Measurements from ENCODE around the gene SERPINE3.

Gene SERPINE3

DNA sequence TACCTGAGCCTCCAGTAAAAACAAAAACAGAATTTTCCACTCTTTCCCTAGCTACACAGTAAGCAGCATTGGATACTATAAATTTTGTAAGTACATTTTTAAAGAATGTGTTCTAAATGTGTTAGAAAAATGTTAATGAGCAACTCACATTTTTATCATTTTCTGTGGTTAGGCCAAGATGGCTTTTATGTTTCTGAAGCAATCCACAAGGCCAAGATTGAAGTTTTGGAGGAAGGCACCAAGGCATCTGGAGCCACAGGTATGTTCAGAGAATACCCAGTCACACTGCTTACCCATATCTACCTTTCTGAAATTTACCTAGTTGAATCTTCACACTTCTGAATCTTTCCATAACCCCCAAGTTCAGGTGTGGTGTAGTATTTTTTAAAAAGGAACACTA, 21.6 kb downstream of the SERPINE3 start:
- DNase-seq (ENCODE audit: low read depth in 2 of 2) = no peak

DNA sequence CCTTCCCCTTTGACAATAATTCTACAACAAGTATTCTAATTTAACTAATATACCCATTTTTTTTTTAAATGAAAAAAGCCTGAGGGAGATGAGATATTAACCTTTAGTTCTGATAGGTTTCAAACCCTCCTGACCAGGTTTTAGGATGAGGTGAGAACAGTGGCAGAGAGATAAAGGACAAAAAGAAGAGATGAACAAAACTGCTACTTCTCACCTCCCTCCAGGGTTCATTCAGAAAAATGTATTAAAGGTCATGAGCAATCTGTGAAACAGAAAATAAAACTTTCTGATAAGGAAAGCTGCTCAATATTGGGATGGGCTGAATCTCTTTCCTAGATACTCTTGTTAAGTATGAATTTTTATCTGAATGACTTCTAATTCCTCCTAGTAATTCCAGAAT, 24.1 kb downstream of the SERPINE3 start:
- DNase-seq (ENCODE audit: low read depth in 2 of 2) = no peak

DNA sequence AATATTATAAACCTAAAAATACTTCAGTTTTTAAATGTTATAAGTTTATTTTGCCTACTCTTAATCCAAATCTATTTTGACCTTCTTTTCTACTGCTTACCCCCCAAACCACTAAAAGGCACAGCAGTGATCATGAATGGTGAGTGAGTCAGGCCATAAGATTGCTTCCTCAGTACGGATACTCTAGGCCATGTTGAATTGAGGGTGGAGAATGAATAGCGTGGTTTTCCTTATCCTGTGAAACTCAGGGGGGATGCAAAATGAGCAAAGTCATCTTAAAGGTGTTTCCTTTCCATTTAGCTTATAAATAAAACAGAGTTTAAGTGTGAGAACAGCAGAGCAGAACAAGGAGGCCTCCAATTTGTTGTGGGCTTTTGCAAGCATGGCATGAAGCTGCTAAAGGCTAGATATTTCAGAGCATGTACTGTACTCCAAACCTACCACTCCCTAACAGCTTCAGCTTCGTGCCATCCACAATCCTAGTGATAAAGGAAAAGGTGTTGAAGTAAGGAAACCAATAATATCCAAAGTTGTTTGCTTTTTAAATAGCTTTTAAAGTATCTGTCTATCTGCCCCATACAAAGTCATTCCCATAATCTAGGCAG, 25.0 kb downstream of the SERPINE3 start:
- no peak for DNase-seq (ENCODE audit: low read depth in 2 of 2)

DNA sequence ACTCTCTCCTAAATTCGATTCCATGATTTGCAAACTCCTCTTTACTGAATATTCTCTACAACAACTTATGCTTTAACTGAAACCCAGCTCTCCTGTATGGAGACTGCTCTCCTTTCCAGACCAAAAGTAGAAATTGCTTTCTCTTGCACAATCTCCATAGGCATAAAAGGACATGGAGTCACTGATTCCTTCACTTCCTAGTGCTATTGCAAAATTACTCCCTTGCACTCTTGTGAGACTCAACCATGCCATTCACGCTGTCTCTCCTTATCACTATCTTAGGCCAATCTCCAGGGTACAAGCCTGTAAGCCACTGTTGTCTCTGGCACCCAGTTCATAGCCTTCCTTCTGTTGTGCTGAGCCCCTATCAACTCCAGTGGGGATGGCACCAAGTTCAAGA, 30.6 kb downstream of the SERPINE3 start:
- DNase-seq (ENCODE audit: low read depth in 2 of 2) = no peak

DNA sequence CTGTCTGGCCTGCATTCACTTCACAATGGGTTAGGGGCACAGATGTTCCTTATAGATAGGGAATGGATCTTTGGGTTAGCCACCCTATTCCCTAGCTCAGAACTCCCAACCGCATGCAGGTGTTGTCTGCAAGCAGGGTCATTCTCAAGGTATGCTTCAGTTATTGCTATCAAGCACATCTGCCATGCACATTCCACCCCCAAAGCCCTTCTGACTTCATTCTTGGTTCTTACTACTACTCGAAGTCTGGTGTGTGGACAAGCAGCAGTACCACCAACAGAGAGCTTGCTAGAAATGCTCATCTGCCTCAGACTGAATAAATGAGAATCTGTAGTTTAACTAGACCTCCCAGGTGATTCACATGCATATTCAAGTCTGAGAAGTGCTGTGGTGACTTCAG, 31.3 kb downstream of the SERPINE3 start:
- DNase-seq (ENCODE audit: low read depth in 2 of 2) = no peak

DNA sequence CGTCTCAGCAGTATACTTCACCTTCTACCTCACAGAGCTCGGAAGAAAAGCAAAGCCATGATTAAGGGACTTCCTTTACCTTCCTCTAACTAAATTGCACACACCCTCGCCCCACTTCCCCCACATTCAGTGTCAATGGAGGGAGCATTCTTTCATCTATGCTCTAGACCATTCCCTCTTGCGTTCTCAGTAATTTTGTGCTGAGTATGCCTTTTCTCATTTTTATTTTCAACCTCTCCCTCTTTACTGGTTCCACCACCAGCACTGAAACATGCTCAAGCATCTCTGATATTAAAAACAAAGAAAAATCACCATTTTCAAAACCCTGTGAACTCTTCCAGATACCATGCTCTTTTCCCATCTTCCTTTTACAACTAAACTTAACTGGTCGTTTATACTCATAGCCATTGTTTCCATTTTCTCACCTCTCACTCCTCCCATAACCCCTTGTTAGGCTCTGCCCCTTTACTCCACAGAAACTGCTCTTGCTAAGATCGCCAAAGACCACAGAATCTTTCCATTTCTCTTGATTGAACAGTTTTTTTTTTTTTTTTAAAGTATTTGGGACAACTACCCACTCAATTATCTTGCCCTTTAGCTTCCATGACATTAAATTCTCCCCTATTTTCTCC, 32.4 kb downstream of the SERPINE3 start:
- no peak for DNase-seq (ENCODE audit: low read depth in 2 of 2)

DNA sequence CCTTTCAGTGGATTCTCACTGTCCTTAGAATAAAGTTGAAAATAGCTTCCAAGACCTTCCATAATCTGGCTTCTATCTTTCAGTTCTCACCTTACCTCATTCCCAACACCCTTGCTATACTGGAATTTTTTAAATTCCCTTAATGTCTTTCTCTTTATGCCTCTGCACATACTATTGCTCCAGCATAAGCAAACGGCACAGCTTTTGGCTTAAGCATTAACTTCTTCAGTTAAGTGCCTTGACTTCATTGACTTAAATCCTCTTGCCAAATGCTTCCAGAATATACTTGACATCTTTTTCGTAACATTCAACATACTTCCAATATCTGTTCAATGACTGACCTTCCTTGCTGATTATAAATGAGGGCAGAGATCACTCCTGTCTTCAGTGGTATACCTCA, 34.0 kb downstream of the SERPINE3 start:
- no peak for DNase-seq (ENCODE audit: low read depth in 2 of 2)

DNA sequence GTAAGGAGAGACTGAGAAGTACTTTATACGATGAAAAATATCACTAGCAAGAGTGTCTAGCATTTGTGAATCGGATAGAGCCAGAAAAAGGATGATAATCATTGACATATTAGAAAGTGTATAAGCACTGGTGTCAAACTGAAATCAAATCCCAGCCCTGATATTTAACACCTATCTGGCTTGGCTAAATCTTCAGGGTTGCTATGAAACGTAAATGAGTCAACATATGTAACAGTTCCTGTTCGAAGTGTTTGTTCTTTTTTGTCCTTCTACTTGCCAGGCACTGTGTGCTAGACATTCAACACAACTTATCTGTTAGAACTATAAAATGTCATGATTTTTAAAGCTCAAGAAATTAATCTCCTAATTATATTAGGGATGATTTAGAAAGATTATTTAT, 40.8 kb downstream of the SERPINE3 start:
- DNase-seq (ENCODE audit: low read depth in 2 of 2) = no peak

DNA sequence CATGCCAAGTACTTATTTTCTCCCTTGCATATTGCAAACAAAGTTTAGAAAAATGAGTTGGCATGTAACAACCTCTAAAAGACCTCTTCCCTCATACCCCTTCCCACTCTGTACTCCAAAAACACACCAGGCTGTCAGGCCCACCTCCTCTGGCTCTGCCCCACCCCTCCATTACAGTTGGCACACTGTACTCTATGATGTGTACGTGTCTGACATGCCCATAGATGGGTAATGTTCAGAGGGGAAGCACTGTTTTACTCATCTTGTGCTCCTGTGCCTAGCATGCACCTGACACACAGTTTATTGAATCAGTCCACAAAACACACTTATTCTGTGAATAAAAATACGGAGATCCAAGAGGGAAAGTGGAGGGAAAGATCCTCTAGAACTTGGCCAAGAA, 45.6 kb downstream of the SERPINE3 start:
- DNase-seq (ENCODE audit: low read depth in 2 of 2) = no peak

DNA sequence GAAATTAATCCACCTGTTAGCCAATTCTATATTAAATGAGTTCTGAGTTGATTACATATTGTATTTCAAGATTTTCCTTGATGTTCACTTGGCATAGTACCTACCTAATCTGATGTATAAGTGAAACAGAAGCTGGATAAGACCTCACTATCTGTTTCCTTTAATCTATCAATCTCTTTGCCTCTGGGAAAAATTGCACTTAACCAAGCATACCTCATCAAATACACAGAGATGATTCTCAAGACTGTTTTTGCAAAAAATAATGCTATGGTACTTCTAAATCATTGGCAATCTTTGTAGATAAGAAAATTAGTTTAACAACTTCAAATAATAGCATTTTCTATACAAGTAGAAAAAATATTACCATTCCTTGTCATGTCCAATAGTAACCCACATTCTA, 55.2 kb downstream of the SERPINE3 start:
- DNase-seq (ENCODE audit: low read depth in 2 of 2) = no peak

DNA sequence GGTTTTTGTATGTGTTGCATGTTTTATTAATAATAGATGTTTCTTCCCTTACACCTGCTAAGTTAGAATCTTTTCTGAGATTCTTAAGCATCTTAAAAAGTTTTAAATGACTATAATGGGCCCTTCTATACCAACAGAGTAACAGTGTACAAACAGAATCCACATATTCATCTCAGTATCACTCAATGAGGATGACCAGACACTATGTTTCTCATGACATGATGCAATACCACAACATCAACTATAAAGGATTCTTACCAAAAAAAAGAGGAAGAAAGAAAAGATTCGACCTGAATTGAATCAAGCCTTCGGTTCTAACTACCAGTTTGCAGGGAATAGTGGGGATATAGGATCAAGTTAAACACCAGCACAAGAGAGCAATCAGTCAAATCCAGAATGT, 56.9 kb downstream of the SERPINE3 start:
- DNase-seq (ENCODE audit: low read depth in 2 of 2) = no peak

DNA sequence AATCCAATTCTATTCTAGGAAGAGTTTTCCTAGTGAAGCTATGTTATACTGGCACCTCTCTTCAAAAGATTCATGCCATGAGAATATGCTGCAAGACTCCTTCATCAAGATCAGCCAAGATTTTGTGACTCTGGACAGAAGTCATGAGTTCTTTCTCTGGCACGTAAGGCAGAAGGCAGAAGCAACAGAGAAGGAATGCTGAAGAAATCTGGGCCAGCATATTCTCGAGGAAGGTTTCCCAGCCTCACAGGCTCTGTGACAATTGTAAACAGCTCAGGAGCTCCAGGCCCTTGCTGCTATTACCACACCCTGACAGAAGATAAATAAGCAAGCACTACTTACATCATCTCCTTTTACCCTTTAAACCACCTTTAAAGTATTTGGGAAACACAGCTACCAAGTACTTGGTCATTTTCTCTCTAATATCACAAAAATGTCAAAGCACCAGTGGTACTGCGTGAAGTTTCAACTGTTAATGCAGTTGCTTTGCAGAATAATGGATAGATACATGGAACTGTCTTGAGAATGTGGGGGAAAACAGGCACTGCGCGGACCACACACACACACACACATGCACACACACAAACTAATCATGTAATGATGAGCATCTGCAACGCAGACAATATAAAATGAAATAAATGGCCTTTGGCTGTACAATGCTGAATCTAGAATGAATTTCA, 57.9 kb downstream of the SERPINE3 start:
- DNase-seq (ENCODE audit: low read depth in 2 of 2) = no peak

DNA sequence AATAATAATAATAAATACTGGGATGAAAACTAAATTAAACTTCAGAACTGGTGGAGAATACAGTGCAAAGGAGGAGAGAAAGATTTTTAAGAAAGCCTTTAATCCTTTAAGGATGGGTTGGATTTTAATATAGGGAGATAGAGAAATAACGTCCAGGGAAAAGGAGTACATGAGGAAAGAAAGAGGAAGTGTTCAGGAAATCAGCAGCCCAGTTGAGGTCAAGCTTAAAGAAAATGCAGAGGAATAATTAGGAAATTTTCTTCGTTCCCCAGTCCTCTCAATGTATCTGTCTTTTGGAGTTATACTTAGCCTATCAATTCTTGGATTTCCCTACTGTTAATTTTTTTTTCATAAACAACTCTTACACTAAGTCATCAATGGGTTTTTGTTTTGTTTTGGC, 65.7 kb downstream of the SERPINE3 start:
- DNase-seq (ENCODE audit: low read depth in 2 of 2) = no peak

DNA sequence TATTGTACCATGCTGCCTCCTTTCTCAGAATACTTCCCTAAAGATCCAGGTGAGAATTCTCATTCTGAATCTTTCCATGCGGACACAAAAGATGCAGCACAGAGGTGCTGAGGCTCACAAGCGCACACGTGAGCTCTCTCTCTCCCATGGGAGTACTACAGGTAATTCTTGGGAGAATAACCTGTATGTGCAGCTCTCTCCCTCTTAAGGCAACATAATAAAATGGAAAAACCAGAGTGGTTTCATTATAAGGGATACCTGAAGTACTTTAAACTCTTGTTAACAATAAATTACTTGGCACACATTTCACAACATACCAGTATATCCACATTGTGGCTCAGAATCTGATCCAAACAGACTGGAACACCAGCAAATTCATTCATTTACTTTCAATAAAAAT, 72.9 kb downstream of the SERPINE3 start:
- DNase-seq (ENCODE audit: low read depth in 2 of 2) = no peak

Measured in stimulated activated CD8-positive, alpha-beta memory T cell treated with anti-CD3 and anti-CD28 coated beads, Interleukin-7, amount 100 ng/mL, for 1 hour (primary cell).